ENCODE results near the gene KIFC1. TPM values are rescaled to one million over a fixed set of nuclear protein-coding genes. Genes with fewer than 3 reads are reported as not detected.

The KIFC1 gene
- total and polyA plus RNA-seq, 9 of the 15 experiments (the other 6 are each of a cell fraction or from before 2014, with no cell fraction given): 1.3 to 95.2 (median 76.9) TPM

DNA sequence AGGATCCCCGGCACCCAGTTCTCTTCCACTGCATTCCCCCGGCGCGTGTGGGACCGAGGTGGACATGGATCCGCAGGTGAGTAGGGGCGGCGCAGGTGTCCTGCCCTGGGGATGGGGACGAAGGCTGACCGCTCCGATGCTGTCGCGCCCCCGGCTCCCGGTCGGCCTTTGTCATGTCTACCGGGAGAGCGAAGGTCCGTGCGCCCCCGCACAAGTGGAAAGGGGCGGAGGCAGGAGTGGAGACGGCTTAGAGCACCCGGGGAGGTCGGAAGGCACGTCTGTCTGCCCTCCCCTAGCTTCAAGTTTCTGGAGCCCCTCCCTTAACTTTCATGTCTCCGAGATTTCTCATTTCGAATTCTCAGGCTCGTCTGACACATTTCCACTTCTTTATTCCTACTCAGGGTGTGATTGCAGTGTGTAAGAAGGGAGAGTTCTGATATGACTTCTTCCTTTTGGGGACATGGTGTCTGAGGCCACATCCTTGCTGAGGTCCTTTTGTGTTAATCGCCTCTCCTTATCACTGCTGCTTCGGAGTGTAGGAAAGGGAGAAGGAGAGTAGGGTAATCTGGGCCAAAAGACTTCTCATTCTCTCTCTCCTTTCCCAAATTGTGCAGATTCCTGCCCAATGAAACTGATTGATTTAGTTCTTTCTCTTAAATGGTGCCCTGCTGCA, 435 bp downstream of the KIFC1 start (continued):
- TF ChIP-seq, protein P1, sequence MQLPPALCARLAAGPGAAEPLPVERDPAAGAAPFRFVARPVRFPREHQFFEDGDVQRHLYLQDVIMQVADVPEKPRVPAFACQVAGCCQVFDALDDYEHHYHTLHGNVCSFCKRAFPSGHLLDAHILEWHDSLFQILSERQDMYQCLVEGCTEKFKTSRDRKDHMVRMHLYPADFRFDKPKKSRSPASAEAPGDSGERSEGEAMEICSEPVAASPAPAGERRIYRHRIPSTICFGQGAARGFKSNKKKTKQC (CRISPR knock-in tag; IDR thresholded peaks at IDR 0.05): peak; percentile 47; the same call in 1 of the 2 replicates
- TF ChIP-seq CXXC5 (CRISPR knock-in tag; IDR thresholded peaks at IDR 0.05) (no peak), ZBTB7A (IDR thresholded peaks at IDR 0.05; ENCODE audit: borderline replicate concordance, control insufficient read depth, low read depth, low read length) (0 out of 2 replicates have a peak, but pooled peaks have one; percentile 30), ETS2 (tag; IDR thresholded peaks at IDR 0.05; ENCODE audit: borderline replicate concordance, poor library complexity, severe bottlenecking) (no peak), FOXA1 (IDR thresholded peaks at IDR 0.05; ENCODE audit: borderline replicate concordance) (no peak), LARP7 (IDR thresholded peaks at IDR 0.05) (0 out of 2 replicates have a peak, but pooled peaks have one; percentile 67), ARNT (IDR thresholded peaks at IDR 0.05) (0 out of 4 replicates have a peak, but pooled peaks of 1 of the 2 experiments have one; percentile 47), CBFA2T3 (IDR thresholded peaks at IDR 0.05) (no peak), ZC3H4 (CRISPR knock-in tag; IDR thresholded peaks at IDR 0.05; ENCODE audit: borderline replicate concordance) (0 out of 2 replicates have a peak, but pooled peaks have one; percentile 10), DDX20 (tag; IDR thresholded peaks at IDR 0.05; ENCODE audit: low read depth) (no peak), MCM5 (IDR thresholded peaks at IDR 0.05; ENCODE audit: low read depth) (no peak), ZNF584 (CRISPR knock-in tag; IDR thresholded peaks at IDR 0.05; ENCODE audit: low read depth) (no peak), CBFB (CRISPR knock-in tag; IDR thresholded peaks at IDR 0.05) (peak; percentile 68; the same call in 1 of the 2 replicates), BRD4 (IDR thresholded peaks at IDR 0.05) (0 out of 2 replicates have a peak, but pooled peaks have one; percentile 38), ZNF431 (CRISPR knock-in tag; IDR thresholded peaks at IDR 0.05) (peak; percentile 62; the same call in 1 of the 2 replicates), ZNF707 (CRISPR knock-in tag; conservative IDR thresholded peaks at IDR 0.05) (0 out of 2 replicates have a peak, but pooled peaks have one; percentile 27), TCF7 (IDR thresholded peaks at IDR 0.05; ENCODE audit: borderline replicate concordance) (peak; percentile 69; the same call in 1 of the 2 replicates)
- TF ChIP-seq, protein P2, sequence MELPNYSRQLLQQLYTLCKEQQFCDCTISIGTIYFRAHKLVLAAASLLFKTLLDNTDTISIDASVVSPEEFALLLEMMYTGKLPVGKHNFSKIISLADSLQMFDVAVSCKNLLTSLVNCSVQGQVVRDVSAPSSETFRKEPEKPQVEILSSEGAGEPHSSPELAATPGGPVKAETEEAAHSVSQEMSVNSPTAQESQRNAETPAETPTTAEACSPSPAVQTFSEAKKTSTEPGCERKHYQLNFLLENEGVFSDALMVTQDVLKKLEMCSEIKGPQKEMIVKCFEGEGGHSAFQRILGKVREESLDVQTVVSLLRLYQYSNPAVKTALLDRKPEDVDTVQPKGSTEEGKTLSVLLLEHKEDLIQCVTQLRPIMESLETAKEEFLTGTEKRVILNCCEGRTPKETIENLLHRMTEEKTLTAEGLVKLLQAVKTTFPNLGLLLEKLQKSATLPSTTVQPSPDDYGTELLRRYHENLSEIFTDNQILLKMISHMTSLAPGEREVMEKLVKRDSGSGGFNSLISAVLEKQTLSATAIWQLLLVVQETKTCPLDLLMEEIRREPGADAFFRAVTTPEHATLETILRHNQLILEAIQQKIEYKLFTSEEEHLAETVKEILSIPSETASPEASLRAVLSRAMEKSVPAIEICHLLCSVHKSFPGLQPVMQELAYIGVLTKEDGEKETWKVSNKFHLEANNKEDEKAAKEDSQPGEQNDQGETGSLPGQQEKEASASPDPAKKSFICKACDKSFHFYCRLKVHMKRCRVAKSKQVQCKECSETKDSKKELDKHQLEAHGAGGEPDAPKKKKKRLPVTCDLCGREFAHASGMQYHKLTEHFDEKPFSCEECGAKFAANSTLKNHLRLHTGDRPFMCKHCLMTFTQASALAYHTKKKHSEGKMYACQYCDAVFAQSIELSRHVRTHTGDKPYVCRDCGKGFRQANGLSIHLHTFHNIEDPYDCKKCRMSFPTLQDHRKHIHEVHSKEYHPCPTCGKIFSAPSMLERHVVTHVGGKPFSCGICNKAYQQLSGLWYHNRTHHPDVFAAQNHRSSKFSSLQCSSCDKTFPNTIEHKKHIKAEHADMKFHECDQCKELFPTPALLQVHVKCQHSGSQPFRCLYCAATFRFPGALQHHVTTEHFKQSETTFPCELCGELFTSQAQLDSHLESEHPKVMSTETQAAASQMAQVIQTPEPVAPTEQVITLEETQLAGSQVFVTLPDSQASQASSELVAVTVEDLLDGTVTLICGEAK (IDR thresholded peaks at IDR 0.05): 0 out of 2 replicates have a peak, but pooled peaks have one; percentile 11
- TF ChIP-seq, protein P2 (CRISPR knock-in tag; IDR thresholded peaks at IDR 0.05): 0 out of 2 replicates have a peak, but pooled peaks have one; percentile 36
